GM03348 (cell line): ENCODE measurements around the gene ARHGEF10L.

Experiments used
- DNase-seq: peaks from one replicate; pipeline ENCODE4 v3.0.0; 2012; ENCODE audit warnings: low spot score

Gene ARHGEF10L

GRCh38 chr1:17550729-17551584 is 11.5 kb downstream of the ARHGEF10L start:
- DNase-seq = no peak

GRCh38 chr1:17551755-17552234 is 12.3 kb downstream of the ARHGEF10L start:
- peak; percentile 72 for DNase-seq

- peak; percentile 87 for DNase-seq
Measured at GRCh38 chr1:17553975-17554700, 14.6 kb downstream of the ARHGEF10L start.

DNA sequence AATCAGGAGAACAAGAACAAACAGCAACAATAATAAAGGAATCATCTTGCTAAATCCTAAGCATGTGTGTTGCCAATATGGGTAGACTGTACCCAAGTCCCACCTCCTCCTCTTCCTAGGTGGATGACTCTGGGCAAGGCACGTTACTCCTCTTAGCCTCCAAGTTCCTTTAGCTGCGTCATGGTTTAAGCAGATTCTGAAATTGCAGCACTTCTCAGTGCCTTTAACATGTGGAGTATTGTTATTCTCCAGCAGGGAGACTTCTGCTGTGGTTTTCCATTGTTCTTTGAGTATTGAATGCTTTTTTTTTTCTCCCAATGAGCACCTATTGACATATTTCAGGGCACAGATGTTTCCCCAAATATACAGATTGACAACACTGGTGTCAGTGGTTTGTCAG is 15.5 kb downstream of the ARHGEF10L start:
- no peak for DNase-seq

DNA sequence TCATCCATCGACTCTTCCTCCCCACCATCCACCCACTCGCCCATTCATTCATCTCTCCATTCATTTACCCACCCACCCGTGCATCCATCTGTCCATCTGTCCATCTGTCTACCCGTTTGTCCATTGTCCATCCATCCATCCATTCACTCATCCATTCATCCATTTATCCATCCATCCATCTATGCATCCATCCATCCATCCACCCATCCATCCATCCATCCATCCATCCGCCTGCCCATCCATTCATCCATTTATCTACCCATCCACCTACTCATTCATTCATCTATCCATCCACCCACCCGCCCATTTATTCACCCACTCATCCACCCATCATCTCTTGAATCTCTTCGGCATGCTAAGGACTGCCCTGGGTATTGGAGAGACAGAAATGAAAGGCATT is 18.5 kb downstream of the ARHGEF10L start:
- no peak for DNase-seq

DNA sequence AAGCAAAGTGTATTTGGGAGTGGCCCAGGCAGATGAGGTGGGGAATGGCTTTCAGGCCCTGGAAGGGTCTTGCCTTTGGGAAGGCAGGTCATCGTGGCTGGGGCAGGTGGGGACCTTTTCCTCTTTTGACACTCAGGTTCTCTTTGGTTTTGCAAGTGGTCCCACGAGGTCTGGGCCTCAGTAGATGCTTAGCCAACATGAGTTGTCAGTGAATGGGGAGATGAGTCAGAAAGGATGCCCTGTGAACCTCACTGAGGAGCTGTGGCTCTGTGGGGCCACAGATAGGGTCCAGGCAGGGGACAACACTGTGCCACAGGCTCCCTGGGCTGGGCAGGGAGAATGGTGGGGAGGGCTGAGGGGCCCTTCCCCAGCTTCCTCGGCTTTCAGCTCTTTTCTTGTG is 19.0 kb downstream of the ARHGEF10L start:
- DNase-seq = no peak

GRCh38 chr1:17558954-17559614 is 19.6 kb downstream of the ARHGEF10L start:
- no peak for DNase-seq

DNA sequence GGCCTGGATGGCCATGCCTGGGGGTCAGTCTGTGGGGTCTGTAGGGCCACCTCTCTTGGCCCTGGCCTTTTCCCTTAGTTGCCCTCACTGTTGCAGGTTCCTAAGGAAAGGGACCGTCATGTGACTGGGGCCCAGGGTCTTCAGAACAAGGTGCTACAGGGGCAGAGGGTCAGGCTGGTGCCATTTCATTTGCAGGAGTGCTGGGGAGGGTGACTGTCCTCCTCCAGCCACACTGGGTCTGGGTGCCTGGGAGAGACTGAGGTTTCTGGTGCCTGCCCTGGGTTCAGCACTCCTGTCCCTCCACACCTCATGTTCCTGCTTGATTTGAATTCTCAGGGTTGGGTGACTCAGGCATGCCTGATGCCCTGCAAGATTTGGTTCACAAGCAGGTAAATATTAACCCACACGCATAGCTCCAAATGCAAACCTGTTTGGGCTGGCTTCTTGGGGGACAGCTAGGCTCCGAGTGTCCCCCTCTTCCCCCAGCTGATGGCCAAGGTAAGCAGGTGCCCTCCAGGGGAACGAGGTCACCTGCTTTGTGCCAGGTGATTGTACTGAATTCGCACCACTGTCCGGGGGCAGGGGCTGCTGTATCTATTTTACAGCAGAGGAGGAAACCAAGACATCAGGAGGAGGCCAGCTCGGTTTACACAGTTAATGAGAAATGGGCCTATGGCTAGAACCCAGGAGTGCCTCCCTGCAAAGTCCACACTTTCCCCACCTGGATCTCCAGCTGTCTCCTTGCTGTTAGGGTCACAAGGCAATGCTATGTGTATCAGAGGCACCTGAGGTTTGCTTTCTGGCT is 20.3 kb downstream of the ARHGEF10L start:
- no peak for DNase-seq

GRCh38 chr1:17561247-17561548 is 21.7 kb downstream of the ARHGEF10L start:
- DNase-seq = peak; percentile 63

GRCh38 chr1:17561561-17561985 is 22.1 kb downstream of the ARHGEF10L start:
- peak; percentile 82 for DNase-seq

GRCh38 chr1:17562375-17562774 is 22.9 kb downstream of the ARHGEF10L start:
- DNase-seq = no peak

- DNase-seq = no peak
Measured at GRCh38 chr1:17563494-17564281, 24.2 kb downstream of the ARHGEF10L start.

GRCh38 chr1:17564458-17565393 is 25.2 kb downstream of the ARHGEF10L start:
- DNase-seq = no peak

- DNase-seq = no peak
Measured at GRCh38 chr1:17565461-17566252, 26.2 kb downstream of the ARHGEF10L start.

GRCh38 chr1:17566417-17566816 is 26.9 kb downstream of the ARHGEF10L start:
- DNase-seq = no peak

DNA sequence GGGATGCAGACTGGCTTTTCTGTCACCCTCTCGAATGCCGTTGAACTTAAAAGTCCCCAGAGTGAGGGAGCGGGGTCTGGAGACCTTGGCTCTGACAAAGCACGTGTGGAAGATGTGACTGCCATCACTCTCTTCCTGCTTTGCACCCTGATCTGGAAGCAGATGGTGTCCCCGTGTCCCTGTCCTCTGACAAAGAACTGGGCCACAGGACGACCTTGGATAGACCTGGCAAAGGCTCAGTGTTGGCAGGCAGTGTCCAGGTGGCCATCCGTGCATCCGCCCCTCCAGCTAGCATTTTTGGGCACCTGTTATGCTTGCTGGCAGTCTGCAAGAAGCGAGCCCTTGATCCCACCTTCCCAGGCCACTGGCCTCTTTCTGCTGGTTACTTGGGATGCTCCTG is 27.4 kb downstream of the ARHGEF10L start:
- no peak for DNase-seq

- DNase-seq = peak; percentile 84
Measured at GRCh38 chr1:17567582-17567981, 28.1 kb downstream of the ARHGEF10L start.

DNA sequence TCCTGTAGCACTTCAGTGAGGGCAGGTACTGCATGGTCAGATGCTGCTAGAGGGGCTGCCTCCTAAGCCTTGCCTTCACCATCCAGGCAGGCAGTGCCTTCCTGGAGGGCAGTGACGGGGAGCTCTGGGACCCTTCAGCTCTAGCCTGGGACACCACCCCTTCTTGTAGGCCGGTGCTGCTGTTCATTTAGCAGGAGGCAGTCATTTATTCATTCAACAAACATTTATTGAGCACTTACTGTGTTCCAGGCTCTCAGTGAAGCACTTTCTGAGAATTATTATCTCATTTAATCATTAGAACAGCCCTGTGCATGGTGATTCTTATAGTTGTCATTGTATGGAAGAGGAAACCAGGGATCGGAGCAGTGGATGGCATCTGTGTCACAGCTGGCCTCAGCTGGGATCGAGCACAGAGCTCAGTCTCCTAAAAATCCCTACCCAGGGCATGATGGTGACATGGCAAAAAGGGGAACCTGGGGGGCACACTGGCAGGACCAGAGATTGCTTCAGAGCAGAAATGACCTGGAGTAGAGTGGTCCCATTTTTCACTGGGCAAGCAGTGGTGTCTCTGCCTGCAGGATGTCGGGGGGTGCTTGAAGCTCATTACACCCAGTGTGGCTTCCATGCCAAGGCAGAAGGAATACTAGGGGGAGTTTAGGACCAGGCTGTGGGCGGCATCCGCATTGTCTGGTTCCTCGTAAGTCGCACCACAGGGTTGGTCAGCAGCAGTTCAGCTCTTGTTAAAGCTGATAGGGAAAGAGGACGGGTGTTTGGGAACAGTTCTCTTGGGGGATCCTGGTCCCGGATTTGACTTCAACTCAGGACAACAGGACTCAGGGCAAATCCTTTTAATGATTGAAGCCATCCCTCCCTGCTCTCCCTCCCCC is 28.8 kb downstream of the ARHGEF10L start:
- no peak for DNase-seq
